Measurements from ENCODE around the gene RGS7. TPM values are rescaled to one million over a fixed set of nuclear protein-coding genes. Genes with fewer than 3 reads are reported as not detected.

RGS7 gene
- total RNA-seq, 2 donors from 2014 or later, result 0.11 TPM; not detected in 1

GRCh38 chr1:241286486-241286885 lies 70.5 kb downstream of the RGS7 start:
- intact Hi-C loops (cut with DNase I, micrococcal nuclease), result no loop called here
- ATAC-seq (no peak), DNase-seq (no peak)

DNA sequence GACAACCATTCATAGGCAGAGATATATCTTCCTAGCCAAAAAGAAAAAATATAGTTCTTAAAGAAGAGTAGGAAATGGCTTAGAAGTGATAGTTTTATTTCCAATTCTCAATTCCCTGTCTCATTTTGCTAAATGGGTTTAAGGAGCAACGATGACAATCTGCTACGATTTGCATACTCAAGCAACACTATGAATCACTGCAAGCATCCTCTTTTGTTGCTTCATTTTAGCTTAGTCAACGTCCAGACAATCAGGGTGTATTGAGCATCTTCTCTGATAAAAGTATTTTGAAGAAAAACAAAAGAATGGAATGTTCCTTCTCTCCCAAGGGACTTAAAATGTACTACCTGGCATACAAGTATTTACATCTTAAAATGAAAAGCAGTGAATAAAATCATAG lies 80.6 kb downstream of the RGS7 start:
- intact Hi-C loops (cut with DNase I, micrococcal nuclease), result no loop called here
- ATAC-seq, result no peak
- no peak for DNase-seq

- DNase-seq (no peak), ATAC-seq (no peak)
- intact Hi-C loops (cut with DNase I, micrococcal nuclease), result no loop called here
Observed at GRCh38 chr1:241275981-241276380, 81.0 kb downstream of the RGS7 start.

DNA sequence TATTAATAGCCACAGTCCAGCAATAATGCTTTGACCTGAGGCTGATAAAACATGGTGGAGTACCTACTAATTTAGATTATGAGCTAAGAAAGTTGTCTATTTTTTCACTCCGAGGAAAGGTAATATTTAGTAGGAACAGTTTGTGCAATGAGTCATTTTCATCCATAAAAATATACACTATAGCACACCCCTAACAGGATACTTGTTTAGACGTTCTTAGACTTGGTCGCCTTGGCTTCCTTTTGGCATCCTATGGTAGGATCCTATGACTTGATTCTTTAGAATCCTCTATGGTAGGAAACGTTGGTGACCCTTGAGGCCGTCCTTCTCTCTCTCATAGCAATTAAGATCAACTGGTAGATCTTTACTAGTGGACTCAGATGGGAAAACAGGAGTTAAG lies 81.8 kb downstream of the RGS7 start:
- DNase-seq (no peak), ATAC-seq (no peak)
- intact Hi-C loops (cut with DNase I, micrococcal nuclease), result no loop called here

DNA sequence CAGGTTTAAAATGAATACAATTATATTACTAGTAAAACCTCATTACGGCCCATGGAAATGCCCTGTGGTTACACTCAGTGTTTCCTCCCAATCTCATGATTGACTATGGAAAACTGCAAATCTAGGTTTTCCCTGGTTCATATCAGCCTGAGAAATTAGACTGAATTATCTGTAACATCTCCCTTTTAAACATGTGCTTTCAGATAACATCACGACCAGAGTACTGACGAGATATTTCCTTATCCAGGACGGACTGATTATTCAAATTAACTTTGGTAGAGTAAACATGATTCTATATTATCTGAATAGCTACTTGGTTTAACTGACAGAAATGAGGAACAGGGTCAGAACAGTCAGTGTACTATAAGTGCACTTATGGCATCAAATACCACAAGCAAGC lies 82.3 kb downstream of the RGS7 start:
- no peak for ATAC-seq
- intact Hi-C loops (cut with DNase I, micrococcal nuclease), result no loop called here

DNA sequence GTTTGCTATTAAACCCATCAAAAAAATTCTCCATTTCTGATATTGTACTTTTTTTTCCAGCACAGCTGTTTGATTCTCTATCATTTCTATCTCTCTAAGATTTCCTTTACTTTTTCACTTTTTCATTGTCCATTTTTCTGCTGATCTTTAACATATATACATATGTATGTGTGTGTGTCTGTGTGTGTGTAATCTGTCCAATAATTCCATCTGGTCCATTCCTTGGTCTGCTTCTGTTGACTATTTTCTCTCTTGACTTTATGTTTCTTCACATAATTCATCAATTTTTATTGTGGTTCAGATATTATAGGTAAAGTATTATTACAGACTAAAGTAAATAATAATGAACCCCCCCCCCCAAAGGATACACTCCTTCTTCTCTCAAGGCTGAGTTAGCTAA lies 84.2 kb downstream of the RGS7 start:
- ATAC-seq, result no peak
- no peak for DNase-seq
- intact Hi-C loops (cut with DNase I, micrococcal nuclease), result no loop called here

More for the DNA sequence above, 82.3 kb downstream of the RGS7 start:
- DNase-seq, result no peak

GRCh38 chr1:241271427-241271826 lies 85.6 kb downstream of the RGS7 start:
- ATAC-seq (peak; percentile 100), DNase-seq (peak; percentile 69 to 73)
- intact Hi-C loops (cut with DNase I, micrococcal nuclease), result no loop called here

DNA sequence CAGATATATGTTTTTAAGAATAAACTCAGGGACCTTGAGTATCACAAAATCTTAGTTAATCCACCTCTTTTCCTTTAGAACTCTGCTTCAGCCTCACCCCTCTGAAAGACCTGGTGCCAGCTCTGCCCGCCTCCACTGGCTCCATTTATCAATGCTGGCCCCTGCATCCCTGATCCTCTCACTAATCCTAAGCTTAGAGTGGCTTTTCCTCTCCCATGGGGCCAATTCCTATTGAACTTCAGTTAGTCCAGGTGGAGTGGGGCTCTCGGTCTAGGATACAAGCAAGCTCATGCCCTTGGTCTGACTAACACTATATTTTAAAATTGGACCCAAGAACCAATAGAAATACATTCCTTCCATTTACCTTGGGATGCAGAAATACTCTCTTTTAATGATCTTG lies 87.0 kb downstream of the RGS7 start:
- ATAC-seq (no peak), DNase-seq (no peak)
- intact Hi-C loops (cut with DNase I, micrococcal nuclease), result no loop called here

- no peak for ATAC-seq
- DNase-seq, result no peak
- intact Hi-C loops (cut with DNase I, micrococcal nuclease), result no loop called here
Observed at GRCh38 chr1:241269116-241269515, 87.9 kb downstream of the RGS7 start.

GRCh38 chr1:241266121-241266520 lies 90.9 kb downstream of the RGS7 start:
- intact Hi-C loops (cut with DNase I, micrococcal nuclease), result no loop called here
- ATAC-seq (no peak), DNase-seq (no peak)

- ATAC-seq (no peak), DNase-seq (no peak)
- intact Hi-C loops (cut with DNase I, micrococcal nuclease), result no loop called here
Observed at GRCh38 chr1:241265428-241265827, 91.6 kb downstream of the RGS7 start.

DNA sequence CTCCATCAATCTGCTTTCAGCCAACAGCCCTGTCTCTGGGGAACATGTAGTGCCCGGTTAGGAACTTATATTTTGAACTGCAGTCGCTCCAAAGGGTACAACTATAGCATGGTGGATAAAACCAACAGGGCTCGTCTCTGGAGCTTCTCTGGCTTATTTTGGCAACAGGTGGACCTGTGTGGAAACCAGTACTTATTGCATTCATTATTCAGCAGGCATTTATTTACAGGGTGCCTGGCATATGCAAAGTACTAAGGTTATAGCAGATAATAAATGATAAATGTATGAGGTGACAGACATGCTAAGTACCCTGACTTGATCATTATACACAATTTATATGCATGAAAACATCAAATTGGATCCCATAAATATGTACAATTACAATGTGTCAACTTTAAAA lies 93.7 kb downstream of the RGS7 start:
- ATAC-seq, result no peak
- DNase-seq, result no peak
- intact Hi-C loops (cut with DNase I, micrococcal nuclease), result no loop called here

GRCh38 chr1:241253471-241253870 lies 103.5 kb downstream of the RGS7 start:
- ATAC-seq, result no peak
- intact Hi-C loops (cut with DNase I, micrococcal nuclease), result no loop called here
- DNase-seq, result no peak

DNA sequence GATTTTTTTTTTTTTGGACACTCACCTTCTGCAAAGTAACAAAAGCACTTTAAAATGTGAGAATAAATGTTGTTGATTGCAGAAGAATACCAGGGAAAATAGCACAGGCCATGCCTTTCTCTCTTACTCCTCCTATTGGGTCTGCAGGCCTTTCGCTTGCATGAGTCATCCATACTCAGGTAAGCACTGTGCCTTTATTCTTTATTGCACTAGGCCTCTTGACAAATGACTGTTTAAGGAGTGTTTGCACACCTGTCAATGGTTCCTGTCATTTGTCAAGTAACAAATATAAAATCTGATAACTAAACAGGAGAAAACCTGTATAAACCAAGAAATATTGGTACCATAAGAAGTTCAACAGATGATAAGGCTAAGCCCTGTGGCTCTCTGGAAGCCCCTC lies 106.5 kb downstream of the RGS7 start:
- ATAC-seq (peak; percentile 99), DNase-seq (no peak)
- intact Hi-C loops (cut with DNase I, micrococcal nuclease), result no loop called here

DNA sequence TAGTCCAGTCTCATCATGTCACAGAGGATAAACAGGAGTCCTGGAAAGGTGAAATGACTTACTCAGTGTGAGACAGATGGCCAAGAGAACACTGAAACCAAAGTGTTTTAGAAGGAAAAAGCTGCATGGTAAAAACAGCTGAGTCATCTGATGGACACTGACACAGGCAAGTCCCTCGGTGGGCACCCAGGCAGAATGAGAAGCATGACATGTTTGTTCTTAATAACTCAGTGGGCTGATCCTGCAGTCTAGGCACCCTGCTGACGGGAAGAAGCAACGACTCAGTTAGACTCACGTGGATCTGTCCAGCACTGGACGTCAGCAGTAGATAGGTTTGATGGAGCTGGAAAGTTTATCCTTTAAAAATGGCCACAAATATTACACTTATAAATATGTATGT lies 116.9 kb downstream of the RGS7 start:
- intact Hi-C loops (cut with DNase I, micrococcal nuclease), result no loop called here
- no peak for ATAC-seq
- no peak for DNase-seq

- ATAC-seq (no peak), DNase-seq (no peak)
- intact Hi-C loops (cut with DNase I, micrococcal nuclease), result no loop called here
Observed at GRCh38 chr1:241237873-241238272, 119.1 kb downstream of the RGS7 start.

DNA sequence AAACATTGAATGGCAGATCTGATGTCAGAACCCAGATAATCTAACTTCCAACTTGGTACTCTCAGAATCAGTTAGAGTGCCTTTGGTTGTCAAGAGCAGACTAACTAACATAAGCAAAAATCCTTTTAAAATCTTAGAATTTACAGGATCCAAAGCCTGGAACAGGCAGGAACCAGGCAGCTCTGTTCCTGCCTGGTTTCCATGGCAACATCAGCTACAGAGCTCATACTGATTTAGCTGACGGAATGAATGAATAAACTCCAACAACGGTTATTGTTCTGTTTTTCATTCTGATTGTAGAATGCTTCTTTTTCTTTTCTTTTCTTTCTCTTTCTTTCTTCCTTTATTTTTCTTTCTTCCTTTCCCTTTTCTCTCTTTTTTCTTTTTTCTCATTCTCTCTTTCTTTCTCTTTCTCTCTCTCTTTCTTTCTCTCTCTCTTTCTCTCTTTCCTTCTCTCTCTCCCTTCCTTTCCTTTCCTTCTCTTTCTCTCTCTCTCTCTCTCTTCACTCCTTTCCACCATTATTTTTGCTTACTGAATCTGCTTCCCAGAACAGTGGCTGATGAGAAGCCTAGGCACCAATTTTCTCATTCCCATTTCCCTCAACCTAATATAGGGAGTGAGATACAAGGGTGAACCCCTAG lies 121.6 kb downstream of the RGS7 start:
- no peak for DNase-seq
- intact Hi-C loops (cut with DNase I, micrococcal nuclease), result no loop called here
- ATAC-seq, result no peak

DNA sequence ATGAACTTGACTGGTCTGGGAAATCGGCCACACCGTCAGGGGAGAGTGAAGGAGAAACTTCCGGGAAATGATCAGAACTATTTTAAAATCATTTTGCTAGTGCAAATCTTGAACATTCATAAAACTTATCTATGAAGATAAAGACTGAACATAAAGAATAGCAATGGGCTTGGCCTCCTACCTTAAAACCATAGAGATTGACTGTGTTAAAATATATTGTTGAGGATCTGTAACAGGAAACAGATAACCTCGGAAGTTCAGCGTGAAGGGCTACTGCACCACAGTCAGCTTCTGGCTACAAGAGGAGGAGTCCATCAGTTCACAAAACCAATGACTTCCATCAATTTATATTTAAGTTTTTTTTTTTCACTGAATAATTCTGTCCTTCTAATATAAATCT lies 127.3 kb downstream of the RGS7 start:
- ATAC-seq (peak; percentile 67), DNase-seq (no peak)
- intact Hi-C loops (cut with DNase I, micrococcal nuclease), result no loop called here

GRCh38 chr1:241229216-241229615 lies 127.8 kb downstream of the RGS7 start:
- peak; percentile 93 for ATAC-seq
- intact Hi-C loops (cut with DNase I, micrococcal nuclease), result no loop called here
- DNase-seq, result peak; percentile 49 to 71

DNA sequence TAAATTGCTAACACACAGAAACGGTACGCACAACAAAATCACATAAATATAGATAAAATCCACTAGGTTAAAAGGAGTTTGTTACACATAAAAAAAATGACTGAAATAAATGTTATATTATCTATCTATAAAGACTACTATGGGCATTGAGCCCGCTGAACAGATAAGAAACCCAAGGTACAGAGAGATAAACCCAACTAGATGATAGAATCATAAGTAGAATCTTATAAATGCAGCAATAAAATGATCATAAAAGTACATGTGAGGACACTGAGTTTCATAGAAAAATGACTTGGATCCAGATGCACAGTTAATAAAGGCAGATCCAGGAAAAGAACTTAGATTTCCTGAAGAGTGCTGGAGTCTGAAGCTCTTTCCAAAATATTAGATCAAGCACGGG lies 128.7 kb downstream of the RGS7 start:
- ATAC-seq, result peak; percentile 76
- no peak for DNase-seq
- intact Hi-C loops (cut with DNase I, micrococcal nuclease), result no loop called here

GRCh38 chr1:241225741-241226140 lies 131.3 kb downstream of the RGS7 start:
- ATAC-seq (no peak), DNase-seq (no peak)
- intact Hi-C loops (cut with DNase I, micrococcal nuclease), result no loop called here

All from left colon (tissue), 2 donors.